ENCODE measurements around the gene ZBTB7C. TPM values are rescaled to one million over a fixed set of nuclear protein-coding genes. Genes with fewer than 3 reads are reported as not detected.
"Not testable (repeated sequence)": the region's sequence is repeated elsewhere in the genome, so short reads cannot be mapped to it uniquely, and the experiment has no call there.

The ZBTB7C gene
- total RNA-seq, 2 donors from 2014 or later = 0.04 to 0.40 TPM

GRCh38 chr18:48434382-48434781, 25.2 kb upstream of the ZBTB7C start:
- not testable (repeated sequence) for H3K36me3 Mint-ChIP-seq (ENCODE audit: low read depth); H3K9me3 Mint-ChIP-seq; H3K27ac Mint-ChIP-seq; H3K4me3 Mint-ChIP-seq; ATAC-seq (replicated peaks); H3K4me1 Mint-ChIP-seq
- H3K27me3 Mint-ChIP-seq = peaks cover 36% of the 10 kb centered on the region

- ATAC-seq (replicated peaks) = no peak
- Mint-ChIP-seq H3K4me1 (no peaks in the 10 kb centered on the region), H3K27ac (no peak overlapping the region), H3K27me3 (peaks cover 36% of the 10 kb centered on the region), H3K9me3 (no peaks in the 10 kb centered on the region), H3K4me3 (no peak overlapping the region), H3K36me3 (ENCODE audit: low read depth) (no peaks in the 10 kb centered on the region)
Observed at GRCh38 chr18:48433541-48433940, 24.4 kb upstream of the ZBTB7C start.

GRCh38 chr18:48430150-48430549, 21.0 kb upstream of the ZBTB7C start:
- ATAC-seq (replicated peaks) = no peak
- H3K27me3 Mint-ChIP-seq = peaks cover 35% of the 10 kb centered on the region
- H3K9me3 Mint-ChIP-seq = no peaks in the 10 kb centered on the region
- no peak overlapping the region for H3K27ac Mint-ChIP-seq
- no peak overlapping the region for H3K4me3 Mint-ChIP-seq
- H3K36me3 Mint-ChIP-seq (ENCODE audit: low read depth) = no peaks in the 10 kb centered on the region
- no peaks in the 10 kb centered on the region for H3K4me1 Mint-ChIP-seq

GRCh38 chr18:48428475-48429177, 19.4 kb upstream of the ZBTB7C start:
- H3K27me3 Mint-ChIP-seq = peaks cover 41% of the 10 kb centered on the region
- H3K4me3 Mint-ChIP-seq = no peak overlapping the region
- H3K27ac Mint-ChIP-seq = no peak overlapping the region
- H3K4me1 Mint-ChIP-seq = no peaks in the 10 kb centered on the region
- no peak for ATAC-seq (replicated peaks)
- no peaks in the 10 kb centered on the region for H3K36me3 Mint-ChIP-seq (ENCODE audit: low read depth)
- no peaks in the 10 kb centered on the region for H3K9me3 Mint-ChIP-seq

- no peak overlapping the region for H3K27ac Mint-ChIP-seq
- H3K36me3 Mint-ChIP-seq (ENCODE audit: low read depth) = no peaks in the 10 kb centered on the region
- no peak for ATAC-seq (replicated peaks)
- H3K4me1 Mint-ChIP-seq = peaks cover 4% of the 10 kb centered on the region
- peaks cover 51% of the 10 kb centered on the region for H3K27me3 Mint-ChIP-seq
- H3K9me3 Mint-ChIP-seq = no peaks in the 10 kb centered on the region
- no peak overlapping the region for H3K4me3 Mint-ChIP-seq
Observed at GRCh38 chr18:48422947-48423378, 13.8 kb upstream of the ZBTB7C start.

- Mint-ChIP-seq H3K9me3 (no peaks in the 10 kb centered on the region), H3K27ac (no peak overlapping the region), H3K4me3 (peak overlapping the region; percentile 2), H3K36me3 (ENCODE audit: low read depth) (no peaks in the 10 kb centered on the region), H3K4me1 (peaks cover 4% of the 10 kb centered on the region), H3K27me3 (peaks cover 55% of the 10 kb centered on the region)
- peak; percentile 66 for ATAC-seq (replicated peaks)
Observed at GRCh38 chr18:48419277-48420022, 10.3 kb upstream of the ZBTB7C start.

GRCh38 chr18:48418539-48419276, 9.5 kb upstream of the ZBTB7C start:
- peaks cover 4% of the 10 kb centered on the region for H3K4me1 Mint-ChIP-seq
- no peak overlapping the region for H3K4me3 Mint-ChIP-seq
- ATAC-seq (replicated peaks) = peak; percentile 4
- H3K36me3 Mint-ChIP-seq (ENCODE audit: low read depth) = no peaks in the 10 kb centered on the region
- H3K27me3 Mint-ChIP-seq = peaks cover 58% of the 10 kb centered on the region
- H3K27ac Mint-ChIP-seq = no peak overlapping the region
- H3K9me3 Mint-ChIP-seq = no peaks in the 10 kb centered on the region

- Mint-ChIP-seq H3K9me3 (no peaks in the 10 kb centered on the region), H3K4me3 (no peak overlapping the region), H3K27ac (no peak overlapping the region), H3K4me1 (peaks cover 3% of the 10 kb centered on the region), H3K36me3 (ENCODE audit: low read depth) (no peaks in the 10 kb centered on the region), H3K27me3 (peaks cover 58% of the 10 kb centered on the region)
- ATAC-seq (replicated peaks) = peak; percentile 70
Observed at GRCh38 chr18:48417985-48418384, 8.8 kb upstream of the ZBTB7C start.

- Mint-ChIP-seq H3K36me3 (ENCODE audit: low read depth) (no peaks in the 10 kb centered on the region), H3K27me3 (peaks cover 62% of the 10 kb centered on the region), H3K4me1 (no peaks in the 10 kb centered on the region), H3K9me3 (no peaks in the 10 kb centered on the region), H3K4me3 (no peak overlapping the region), H3K27ac (no peak overlapping the region)
- ATAC-seq (replicated peaks) = no peak
Observed at GRCh38 chr18:48413342-48413741, 4.2 kb upstream of the ZBTB7C start.

- ATAC-seq (replicated peaks) = no peak
- H3K27me3 Mint-ChIP-seq = peaks cover 65% of the 10 kb centered on the region
- no peak overlapping the region for H3K4me3 Mint-ChIP-seq
- H3K9me3 Mint-ChIP-seq = no peaks in the 10 kb centered on the region
- no peak overlapping the region for H3K27ac Mint-ChIP-seq
- H3K36me3 Mint-ChIP-seq (ENCODE audit: low read depth) = no peaks in the 10 kb centered on the region
- no peaks in the 10 kb centered on the region for H3K4me1 Mint-ChIP-seq
Observed at GRCh38 chr18:48412339-48412929, 3.3 kb upstream of the ZBTB7C start.

GRCh38 chr18:48410095-48410920, 1.1 kb upstream of the ZBTB7C start:
- peak; percentile 98 for ATAC-seq (replicated peaks)
- Mint-ChIP-seq H3K4me3 (peak overlapping the region; percentile 66), H3K27ac (no peak overlapping the region)

GRCh38 chr18:48409591-48410094, 460 bp upstream of the ZBTB7C start:
- Mint-ChIP-seq H3K4me3 (peak overlapping the region; percentile 66), H3K4me1 (no peaks in the 10 kb centered on the region), H3K27me3 (peaks cover 64% of the 10 kb centered on the region), H3K9me3 (no peaks in the 10 kb centered on the region), H3K27ac (no peak overlapping the region), H3K36me3 (ENCODE audit: low read depth) (no peaks in the 10 kb centered on the region)
- ATAC-seq (replicated peaks) = peak; percentile 2

More at GRCh38 chr18:48410095-48410920, 1.1 kb upstream of the ZBTB7C start:
- Mint-ChIP-seq H3K36me3 (ENCODE audit: low read depth) (no peaks in the 10 kb centered on the region), H3K4me1 (no peaks in the 10 kb centered on the region), H3K27me3 (peaks cover 63% of the 10 kb centered on the region), H3K9me3 (no peaks in the 10 kb centered on the region)

GRCh38 chr18:48408111-48408726, 964 bp downstream of the ZBTB7C start:
- H3K36me3 Mint-ChIP-seq (ENCODE audit: low read depth) = no peaks in the 10 kb centered on the region
- H3K4me1 Mint-ChIP-seq = no peaks in the 10 kb centered on the region
- H3K27ac Mint-ChIP-seq = no peak overlapping the region
- no peaks in the 10 kb centered on the region for H3K9me3 Mint-ChIP-seq
- ATAC-seq (replicated peaks) = no peak
- H3K4me3 Mint-ChIP-seq = peak overlapping the region; percentile 57
- H3K27me3 Mint-ChIP-seq = peaks cover 60% of the 10 kb centered on the region
